A673 (cell line): ENCODE data around the gene IAPP. TPM values are rescaled to one million over a fixed set of nuclear protein-coding genes. Genes with fewer than 3 reads are reported as not detected.

Source experiments
- BruUV-seq: library from RNA; stranded (reverse); fragments of 400-500 nt; replicated peaks from 2 replicates; lab custom pipeline; 2021; lab: Mats Ljungman, UMichigan
- CTCF ChIA-PET: fragments of 300-600 bp; sonication (Branson Sonifier 250); formaldehyde crosslinking; loops from one replicate; lab custom pipeline; 2022; ENCODE audit warnings: antibody characterized with exemption; lab: Charles Lee
- POLR2A ChIA-PET: fragments of 300-600 bp; sonication (Branson Sonifier 250); formaldehyde crosslinking; loops from one replicate; lab custom pipeline; 2022; ENCODE audit warnings: antibody characterized with exemption; ENCODE audit not compliant: low non-redundant PET; lab: Charles Lee
- DNase-seq: peaks from one replicate; pipeline ENCODE4 v3.0.0-alpha.2; 2015; ENCODE audit warnings: low spot score
- H3K27ac ChIP-seq: fragments of 200-600 bp; sonication (generic); 2 replicates; pipeline ENCODE4 v1.5.1; 2016; ENCODE audit warnings: mixed run types, low read depth, mild to moderate bottlenecking, mixed read lengths, antibody characterized with exemption, low read length; ENCODE audit not compliant: poor library complexity, severe bottlenecking
- H3K27me3 ChIP-seq: fragments of 200-600 bp; sonication (generic); replicated peaks from 2 replicates; pipeline ENCODE4 v1.6.1; 2017; ENCODE audit warnings: mixed run types, low read depth, mild to moderate bottlenecking, mixed read lengths, antibody characterized with exemption, low read length; ENCODE audit not compliant: insufficient read depth, poor library complexity
- H3K36me3 ChIP-seq: fragments of 200-600 bp; sonication (generic); 2 replicates; pipeline ENCODE4 v1.6.1; 2016; ENCODE audit warnings: mixed run types, mild to moderate bottlenecking, mixed read lengths, antibody characterized with exemption, low read length; ENCODE audit not compliant: insufficient read depth, poor library complexity, severe bottlenecking
- H3K4me1 ChIP-seq: fragments of 200-600 bp; sonication (generic); 2 replicates; pipeline ENCODE4 v1.6.1; 2017; ENCODE audit warnings: mixed run types, mild to moderate bottlenecking, mixed read lengths, antibody characterized with exemption, low read length; ENCODE audit not compliant: insufficient read depth, poor library complexity, severe bottlenecking
- H3K4me3 ChIP-seq: fragments of 200-600 bp; sonication (generic); 2 replicates; pipeline ENCODE4 v1.5.1; 2016; ENCODE audit warnings: low read depth, mixed run types, mild to moderate bottlenecking, mixed read lengths, low read length; ENCODE audit not compliant: poor library complexity, severe bottlenecking
- H3K9me3 ChIP-seq: fragments of 200-600 bp; sonication (generic); 2 replicates; pipeline ENCODE4 v1.6.1; 2016; ENCODE audit warnings: mixed run types, low read depth, mild to moderate bottlenecking, mixed read lengths, antibody characterized with exemption, low read length; ENCODE audit not compliant: poor library complexity, severe bottlenecking
- EZH2 ChIP-seq: fragments of 200-600 bp; sonication (generic); IDR thresholded peaks from 2 replicates; pipeline ENCODE4 v1.6.1; 2017; ENCODE audit warnings: borderline replicate concordance, low read depth, mild to moderate bottlenecking, mixed read lengths, antibody characterized with exemption, low read length; ENCODE audit not compliant: poor library complexity, severe bottlenecking
- intact Hi-C: fragments of 100-400 bp; cut with micrococcal nuclease; formaldehyde crosslinking; loops from one replicate; pipeline ENCODE4 v1.10.0; 2022; ENCODE audit not compliant: unreplicated experiment
- total RNA-seq: library from RNA; stranded (reverse); gene quantifications from 2 replicates; pipeline ENCODE4 v1.2.3, GENCODE V29; 2021
- TF ChIP-seq, protein P1 (sequence below): fragments of 300-800, 200-600 bp; sonication (generic); conservative IDR thresholded peaks from 2 replicates; pipeline ENCODE4 v1.5.1; 2017; ENCODE audit warnings: low read depth, mild to moderate bottlenecking, antibody characterized with exemption, low read length, moderate library complexity, mixed read lengths

Gene IAPP
- total RNA-seq, 1 experiment from 2014 or later = not detected

DNA sequence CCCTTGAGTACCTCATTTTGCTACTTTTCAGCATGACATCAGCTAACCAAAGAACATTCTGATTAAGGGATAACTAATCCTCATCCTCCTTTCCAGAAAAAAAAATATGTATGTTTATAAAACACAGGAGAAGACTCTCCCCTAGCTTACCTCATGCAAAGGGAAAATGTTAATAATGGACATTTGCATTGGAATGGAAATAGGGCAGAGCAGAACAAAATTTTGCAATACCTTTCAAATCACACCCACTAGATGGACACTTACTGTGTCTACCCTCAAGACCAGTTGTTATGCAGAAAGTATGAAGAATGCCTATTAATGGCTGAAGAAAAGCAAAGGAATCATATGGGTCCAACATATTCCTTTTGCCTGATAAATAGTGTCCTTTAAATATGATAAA, 29.1 kb upstream of the IAPP start:
- intact Hi-C loops = no loop called here
- ChIA-PET POLR2A (no interaction called here), CTCF (no interaction called here)
- no peak for DNase-seq
- Histone ChIP-seq H3K9me3 (no peaks in the 10 kb centered on the region), H3K27me3 (no peaks in the 10 kb centered on the region), H3K27ac (no peak overlapping the region), H3K4me3 (no peak overlapping the region), H3K4me1 (no peaks in the 10 kb centered on the region), H3K36me3 (no peaks in the 10 kb centered on the region)
- BruUV-seq = no TSS peak
- TF ChIP-seq EZH2 = no peak
- TF ChIP-seq, protein P1, sequence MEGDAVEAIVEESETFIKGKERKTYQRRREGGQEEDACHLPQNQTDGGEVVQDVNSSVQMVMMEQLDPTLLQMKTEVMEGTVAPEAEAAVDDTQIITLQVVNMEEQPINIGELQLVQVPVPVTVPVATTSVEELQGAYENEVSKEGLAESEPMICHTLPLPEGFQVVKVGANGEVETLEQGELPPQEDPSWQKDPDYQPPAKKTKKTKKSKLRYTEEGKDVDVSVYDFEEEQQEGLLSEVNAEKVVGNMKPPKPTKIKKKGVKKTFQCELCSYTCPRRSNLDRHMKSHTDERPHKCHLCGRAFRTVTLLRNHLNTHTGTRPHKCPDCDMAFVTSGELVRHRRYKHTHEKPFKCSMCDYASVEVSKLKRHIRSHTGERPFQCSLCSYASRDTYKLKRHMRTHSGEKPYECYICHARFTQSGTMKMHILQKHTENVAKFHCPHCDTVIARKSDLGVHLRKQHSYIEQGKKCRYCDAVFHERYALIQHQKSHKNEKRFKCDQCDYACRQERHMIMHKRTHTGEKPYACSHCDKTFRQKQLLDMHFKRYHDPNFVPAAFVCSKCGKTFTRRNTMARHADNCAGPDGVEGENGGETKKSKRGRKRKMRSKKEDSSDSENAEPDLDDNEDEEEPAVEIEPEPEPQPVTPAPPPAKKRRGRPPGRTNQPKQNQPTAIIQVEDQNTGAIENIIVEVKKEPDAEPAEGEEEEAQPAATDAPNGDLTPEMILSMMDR = no peak

DNA sequence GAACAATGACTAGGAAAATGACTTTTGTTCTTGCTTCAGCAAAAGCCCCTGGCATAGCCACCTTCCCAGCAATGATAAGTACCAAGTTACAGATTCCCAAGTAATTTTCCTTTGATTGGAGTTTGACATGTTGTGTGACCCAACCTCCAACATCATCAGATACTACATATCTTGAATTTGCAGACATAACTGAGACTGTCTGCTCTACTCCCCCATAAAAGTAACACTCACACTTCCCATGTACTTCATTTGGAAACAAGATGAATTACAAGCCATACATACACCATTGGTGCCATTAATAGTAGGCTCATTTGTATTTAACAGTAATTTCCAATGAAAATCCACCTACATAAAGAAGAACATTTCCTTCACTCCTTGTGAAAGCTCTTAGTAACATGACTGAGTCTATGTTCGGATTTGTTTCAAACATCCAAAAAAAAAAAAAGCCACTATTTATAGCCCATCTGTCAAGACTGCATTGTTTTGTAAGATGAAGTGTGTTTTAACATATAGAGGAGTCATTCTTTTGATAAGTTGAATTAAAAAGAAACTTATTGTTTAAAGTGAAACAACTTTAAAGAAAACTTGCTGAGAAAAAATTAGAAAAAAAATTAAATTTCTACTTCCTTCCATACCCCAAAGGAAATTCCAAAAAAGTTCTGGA, 26.0 kb upstream of the IAPP start:
- Histone ChIP-seq H3K27ac (no peak overlapping the region), H3K27me3 (no peaks in the 10 kb centered on the region), H3K36me3 (no peaks in the 10 kb centered on the region), H3K4me3 (no peak overlapping the region), H3K4me1 (no peaks in the 10 kb centered on the region), H3K9me3 (no peaks in the 10 kb centered on the region)
- TF ChIP-seq EZH2 = no peak
- TF ChIP-seq, protein P1 = no peak
- DNase-seq = no peak
- intact Hi-C loops = no loop called here
- ChIA-PET CTCF (no interaction called here), POLR2A (interaction anchor here (0.6 kb wide), 1 partner anchor 96 kb away, joined by 11 read pairs; no protein-coding TSS in a partner anchor)
- no TSS peak for BruUV-seq

DNA sequence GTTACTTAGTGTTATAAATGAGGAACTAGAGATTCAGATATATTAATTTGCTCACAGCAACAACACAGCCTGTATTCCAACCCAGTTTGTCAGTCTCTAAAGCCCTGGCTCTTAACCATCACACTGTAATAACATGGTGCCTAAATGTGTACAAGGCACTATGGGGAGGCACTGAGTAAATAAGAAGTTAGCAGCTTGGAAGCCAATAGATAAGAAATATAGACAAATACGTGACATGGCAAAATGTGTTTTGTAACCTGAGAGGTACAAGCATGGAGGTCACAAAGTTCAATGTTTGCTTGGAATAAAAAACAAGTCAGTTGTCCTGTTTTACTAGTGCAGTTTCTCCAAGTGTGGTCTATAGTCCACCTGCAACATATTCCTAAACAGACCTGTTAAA, 21.7 kb upstream of the IAPP start:
- POLR2A ChIA-PET = no interaction called here
- BruUV-seq = no TSS peak
- Histone ChIP-seq H3K36me3 (no peaks in the 10 kb centered on the region), H3K4me3 (no peak overlapping the region), H3K4me1 (no peaks in the 10 kb centered on the region), H3K27ac (no peak overlapping the region), H3K27me3 (peaks cover 11% of the 10 kb centered on the region), H3K9me3 (no peaks in the 10 kb centered on the region)
- intact Hi-C loops = no loop called here
- TF ChIP-seq, protein P1 = no peak
- no peak for TF ChIP-seq EZH2
- CTCF ChIA-PET = no interaction called here
- no peak for DNase-seq
